ENCODE measurements around the gene ZNF385A. TPM values are rescaled to one million over a fixed set of nuclear protein-coding genes. Genes with fewer than 3 reads are reported as not detected.
A peak's percentile ranks its signal among the peaks of the same experiment; 100 is the strongest.

ZNF385A gene
- total RNA-seq, 1 donor from 2014 or later = 15.6 TPM

- H3K27ac Mint-ChIP-seq (ENCODE audit: unreplicated experiment) = peak within 1 kb of the TSS; percentile 99
- H3K27me3 Mint-ChIP-seq (ENCODE audit: unreplicated experiment) = peaks cover 2% of the 10 kb centered on the region
- DNase-seq (ENCODE audit: low spot score) = peak; percentile 88
- peak within 1 kb of the TSS; percentile 99 for H3K4me3 Mint-ChIP-seq (ENCODE audit: unreplicated experiment)
- no peaks in the 10 kb centered on the region for H3K36me3 Mint-ChIP-seq (ENCODE audit: low read depth, unreplicated experiment)
- H3K9me3 Mint-ChIP-seq (ENCODE audit: unreplicated experiment) = no peaks in the 10 kb centered on the region
- H3K4me1 Mint-ChIP-seq (ENCODE audit: unreplicated experiment) = peaks cover 26% of the 10 kb centered on the region
- TF ChIP-seq, protein P1, sequence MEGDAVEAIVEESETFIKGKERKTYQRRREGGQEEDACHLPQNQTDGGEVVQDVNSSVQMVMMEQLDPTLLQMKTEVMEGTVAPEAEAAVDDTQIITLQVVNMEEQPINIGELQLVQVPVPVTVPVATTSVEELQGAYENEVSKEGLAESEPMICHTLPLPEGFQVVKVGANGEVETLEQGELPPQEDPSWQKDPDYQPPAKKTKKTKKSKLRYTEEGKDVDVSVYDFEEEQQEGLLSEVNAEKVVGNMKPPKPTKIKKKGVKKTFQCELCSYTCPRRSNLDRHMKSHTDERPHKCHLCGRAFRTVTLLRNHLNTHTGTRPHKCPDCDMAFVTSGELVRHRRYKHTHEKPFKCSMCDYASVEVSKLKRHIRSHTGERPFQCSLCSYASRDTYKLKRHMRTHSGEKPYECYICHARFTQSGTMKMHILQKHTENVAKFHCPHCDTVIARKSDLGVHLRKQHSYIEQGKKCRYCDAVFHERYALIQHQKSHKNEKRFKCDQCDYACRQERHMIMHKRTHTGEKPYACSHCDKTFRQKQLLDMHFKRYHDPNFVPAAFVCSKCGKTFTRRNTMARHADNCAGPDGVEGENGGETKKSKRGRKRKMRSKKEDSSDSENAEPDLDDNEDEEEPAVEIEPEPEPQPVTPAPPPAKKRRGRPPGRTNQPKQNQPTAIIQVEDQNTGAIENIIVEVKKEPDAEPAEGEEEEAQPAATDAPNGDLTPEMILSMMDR (IDR thresholded peaks at IDR 0.05; ENCODE audit: unreplicated experiment) = peak; percentile 82
These were observed 59.7 kb downstream of the ZNF385A start, which contains the start of gene COPZ1 for GRCh38 chr12:54324617-54325441. COPZ1 (plus strand) TSS chr12:54325131; CDS start chr12:54325164, 33 bp downstream.

DNA sequence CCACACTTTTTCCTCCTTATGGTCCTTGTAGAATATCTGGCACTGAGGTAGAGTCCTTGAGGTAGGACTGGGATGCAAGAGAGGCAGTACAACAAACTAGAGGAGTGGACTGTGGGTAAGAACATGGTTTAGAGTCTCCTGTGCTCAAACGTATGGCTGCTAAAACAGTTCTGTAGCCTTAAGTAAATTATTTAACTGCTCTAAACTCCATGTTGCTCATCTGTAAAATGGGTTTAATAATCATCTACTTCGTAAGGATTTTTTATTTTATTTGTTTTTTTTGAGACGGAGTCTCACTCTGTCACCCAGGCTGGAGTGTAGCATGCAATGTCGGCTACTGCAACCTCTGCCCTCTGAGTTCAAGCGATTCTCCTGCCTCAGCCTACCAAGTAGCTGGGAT is 63.2 kb downstream of the ZNF385A start:
- no peak for DNase-seq (ENCODE audit: low spot score)
- Mint-ChIP-seq H3K4me3 (ENCODE audit: unreplicated experiment) (no peak overlapping the region), H3K36me3 (ENCODE audit: low read depth, unreplicated experiment) (no peaks in the 10 kb centered on the region), H3K27ac (ENCODE audit: unreplicated experiment) (no peak overlapping the region), H3K9me3 (ENCODE audit: unreplicated experiment) (no peaks in the 10 kb centered on the region), H3K27me3 (ENCODE audit: unreplicated experiment) (peaks cover 2% of the 10 kb centered on the region), H3K4me1 (ENCODE audit: unreplicated experiment) (peaks cover 11% of the 10 kb centered on the region)
- TF ChIP-seq, protein P1 (IDR thresholded peaks at IDR 0.05; ENCODE audit: unreplicated experiment) = no peak

Small RNA genes within 50 kb of the gene (microRNA-seq; reads per million reads assigned to microRNA genes)
- 134 reads per million, percentile 84 among the genes with 10 or more reads in this experiment for gene MIR148B (ENCODE audit: unreplicated experiment)

Other genes with a start within 250 kb of the ZNF385A start
- 24.2 TPM for gene SMUG1, start 195.7 kb downstream of the ZNF385A start, total RNA-seq (ENCODE audit: unreplicated experiment)
- 173 TPM for gene CBX5, start 104.6 kb downstream of the ZNF385A start, total RNA-seq (ENCODE audit: unreplicated experiment)
- 1,804 TPM for gene HNRNPA1, start 104.0 kb downstream of the ZNF385A start, total RNA-seq (ENCODE audit: unreplicated experiment)
- gene NFE2, start 83.7 kb downstream of the ZNF385A start, total RNA-seq (ENCODE audit: unreplicated experiment) = 0.49 TPM
- 130 TPM for gene COPZ1, start 59.6 kb downstream of the ZNF385A start, total RNA-seq (ENCODE audit: unreplicated experiment)
- 0.41 TPM for gene GPR84, start 20.2 kb downstream of the ZNF385A start, total RNA-seq (ENCODE audit: unreplicated experiment)
- gene ITGA5, start 34.5 kb upstream of the ZNF385A start, total RNA-seq (ENCODE audit: unreplicated experiment) = 688 TPM
- not detected for gene GTSF1, start 88.9 kb upstream of the ZNF385A start, total RNA-seq (ENCODE audit: unreplicated experiment)
- gene NCKAP1L, start 113.0 kb upstream of the ZNF385A start, total RNA-seq (ENCODE audit: unreplicated experiment) = 3.3 TPM
- gene PDE1B, start 164.9 kb upstream of the ZNF385A start, total RNA-seq (ENCODE audit: unreplicated experiment) = 4.1 TPM
- gene PPP1R1A, start 203.9 kb upstream of the ZNF385A start, total RNA-seq (ENCODE audit: unreplicated experiment) = 1.3 TPM